ENCODE results near the gene TMEM107. TPM values are rescaled to one million over a fixed set of nuclear protein-coding genes. Genes with fewer than 3 reads are reported as not detected.
A peak's percentile ranks its signal among the peaks of the same experiment; 100 is the strongest.

Gene TMEM107
- total and polyA plus RNA-seq, 10 of the 15 experiments (the other 5 are each of a cell fraction or from before 2014, with no cell fraction given): 7.9 to 38.7 (median 22.9) TPM

DNA sequence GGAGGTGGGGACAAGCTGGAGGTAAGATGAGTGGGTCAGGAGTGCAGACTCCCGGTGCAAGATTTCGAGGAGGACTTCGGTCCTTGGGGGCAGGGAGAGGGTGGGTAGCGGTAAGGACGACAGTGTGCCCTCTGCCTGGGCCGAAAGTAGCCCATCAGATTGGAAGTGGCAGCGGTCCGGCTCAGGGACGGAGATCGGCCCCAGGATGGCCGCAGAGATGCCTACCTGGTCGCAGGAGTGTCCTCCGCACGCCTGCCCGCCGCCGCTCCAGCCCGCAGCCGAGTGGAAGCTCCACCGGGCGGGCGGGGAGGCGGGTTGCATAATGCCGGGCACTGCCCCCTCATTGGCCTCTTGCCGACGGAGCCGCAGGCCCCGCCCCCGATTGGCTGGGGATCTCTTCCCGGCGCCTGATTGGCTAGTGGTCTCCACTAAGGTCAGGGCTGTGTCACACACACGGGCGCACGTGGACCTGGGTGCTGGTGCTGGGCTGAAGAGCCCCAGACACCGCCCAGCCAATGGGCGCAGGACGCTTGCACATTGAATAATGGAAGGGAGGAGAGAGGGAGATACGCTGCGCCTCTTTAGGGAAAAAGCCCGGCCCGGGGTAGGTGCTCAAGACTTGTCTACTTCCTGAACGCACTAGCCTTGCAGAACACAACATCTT, 23.9 kb downstream of the TMEM107 start, which contains the start of gene PER1 (continued):
- TF ChIP-seq, protein P1, sequence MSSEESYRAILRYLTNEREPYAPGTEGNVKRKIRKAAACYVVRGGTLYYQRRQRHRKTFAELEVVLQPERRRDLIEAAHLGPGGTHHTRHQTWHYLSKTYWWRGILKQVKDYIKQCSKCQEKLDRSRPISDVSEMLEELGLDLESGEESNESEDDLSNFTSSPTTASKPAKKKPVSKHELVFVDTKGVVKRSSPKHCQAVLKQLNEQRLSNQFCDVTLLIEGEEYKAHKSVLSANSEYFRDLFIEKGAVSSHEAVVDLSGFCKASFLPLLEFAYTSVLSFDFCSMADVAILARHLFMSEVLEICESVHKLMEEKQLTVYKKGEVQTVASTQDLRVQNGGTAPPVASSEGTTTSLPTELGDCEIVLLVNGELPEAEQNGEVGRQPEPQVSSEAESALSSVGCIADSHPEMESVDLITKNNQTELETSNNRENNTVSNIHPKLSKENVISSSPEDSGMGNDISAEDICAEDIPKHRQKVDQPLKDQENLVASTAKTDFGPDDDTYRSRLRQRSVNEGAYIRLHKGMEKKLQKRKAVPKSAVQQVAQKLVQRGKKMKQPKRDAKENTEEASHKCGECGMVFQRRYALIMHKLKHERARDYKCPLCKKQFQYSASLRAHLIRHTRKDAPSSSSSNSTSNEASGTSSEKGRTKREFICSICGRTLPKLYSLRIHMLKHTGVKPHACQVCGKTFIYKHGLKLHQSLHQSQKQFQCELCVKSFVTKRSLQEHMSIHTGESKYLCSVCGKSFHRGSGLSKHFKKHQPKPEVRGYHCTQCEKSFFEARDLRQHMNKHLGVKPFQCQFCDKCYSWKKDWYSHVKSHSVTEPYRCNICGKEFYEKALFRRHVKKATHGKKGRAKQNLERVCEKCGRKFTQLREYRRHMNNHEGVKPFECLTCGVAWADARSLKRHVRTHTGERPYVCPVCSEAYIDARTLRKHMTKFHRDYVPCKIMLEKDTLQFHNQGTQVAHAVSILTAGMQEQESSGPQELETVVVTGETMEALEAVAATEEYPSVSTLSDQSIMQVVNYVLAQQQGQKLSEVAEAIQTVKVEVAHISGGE (CRISPR knock-in tag; IDR thresholded peaks at IDR 0.05): no peak
- TF ChIP-seq, protein P2, sequence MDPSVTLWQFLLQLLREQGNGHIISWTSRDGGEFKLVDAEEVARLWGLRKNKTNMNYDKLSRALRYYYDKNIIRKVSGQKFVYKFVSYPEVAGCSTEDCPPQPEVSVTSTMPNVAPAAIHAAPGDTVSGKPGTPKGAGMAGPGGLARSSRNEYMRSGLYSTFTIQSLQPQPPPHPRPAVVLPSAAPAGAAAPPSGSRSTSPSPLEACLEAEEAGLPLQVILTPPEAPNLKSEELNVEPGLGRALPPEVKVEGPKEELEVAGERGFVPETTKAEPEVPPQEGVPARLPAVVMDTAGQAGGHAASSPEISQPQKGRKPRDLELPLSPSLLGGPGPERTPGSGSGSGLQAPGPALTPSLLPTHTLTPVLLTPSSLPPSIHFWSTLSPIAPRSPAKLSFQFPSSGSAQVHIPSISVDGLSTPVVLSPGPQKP (IDR thresholded peaks at IDR 0.05; ENCODE audit: low read depth, low read length): no peak
- TF ChIP-seq HDAC6 (IDR thresholded peaks at IDR 0.05; ENCODE audit: unreplicated experiment) (no peak), MTA3 (IDR thresholded peaks at IDR 0.05; ENCODE audit: borderline replicate concordance, low read length) (no peak), JUND (IDR thresholded peaks at IDR 0.05; ENCODE audit: low read depth, low read length) (no peak), STAT3 (IDR thresholded peaks at IDR 0.05; ENCODE audit: low read depth, low read length) (no peak), WRNIP1 (IDR thresholded peaks at IDR 0.05; ENCODE audit: borderline replicate concordance, low read depth, low read length) (no peak), NFXL1 (IDR thresholded peaks at IDR 0.05; ENCODE audit: borderline replicate concordance) (no peak), NBN (IDR thresholded peaks at IDR 0.05) (no peak), NFYB (IDR thresholded peaks at IDR 0.05; ENCODE audit: insufficient read depth, low read depth, low read length) (peak; percentile 86), IKZF1 (conservative IDR thresholded peaks at IDR 0.05) (peak; percentile 35; the same call in 1 of the 2 replicates), POLR2A (IDR thresholded peaks at IDR 0.05; ENCODE audit: low read depth, low read length) (peak; percentile 92), STAT1 (conservative IDR thresholded peaks at IDR 0.05) (no peak), RELA (IDR thresholded peaks at IDR 0.05; ENCODE audit: borderline replicate concordance, partially characterized antibody) (no peak), CHD2 (IDR thresholded peaks at IDR 0.05; ENCODE audit: borderline replicate concordance, low read depth, low read length) (peak; percentile 39; the same call in 1 of the 2 replicates), KDM1A (IDR thresholded peaks at IDR 0.05; ENCODE audit: borderline replicate concordance) (no peak), ZNF217 (IDR thresholded peaks at IDR 0.05) (no peak), BACH1 (IDR thresholded peaks at IDR 0.05; ENCODE audit: borderline replicate concordance) (peak; percentile 83)
- TF ChIP-seq, protein P3, sequence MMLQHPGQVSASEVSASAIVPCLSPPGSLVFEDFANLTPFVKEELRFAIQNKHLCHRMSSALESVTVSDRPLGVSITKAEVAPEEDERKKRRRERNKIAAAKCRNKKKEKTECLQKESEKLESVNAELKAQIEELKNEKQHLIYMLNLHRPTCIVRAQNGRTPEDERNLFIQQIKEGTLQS (IDR thresholded peaks at IDR 0.05; ENCODE audit: borderline replicate concordance, extremely low read depth, low read depth, low read length): 0 out of 2 replicates have a peak, but pooled peaks have one; percentile 2
- TF ChIP-seq, protein P4, sequence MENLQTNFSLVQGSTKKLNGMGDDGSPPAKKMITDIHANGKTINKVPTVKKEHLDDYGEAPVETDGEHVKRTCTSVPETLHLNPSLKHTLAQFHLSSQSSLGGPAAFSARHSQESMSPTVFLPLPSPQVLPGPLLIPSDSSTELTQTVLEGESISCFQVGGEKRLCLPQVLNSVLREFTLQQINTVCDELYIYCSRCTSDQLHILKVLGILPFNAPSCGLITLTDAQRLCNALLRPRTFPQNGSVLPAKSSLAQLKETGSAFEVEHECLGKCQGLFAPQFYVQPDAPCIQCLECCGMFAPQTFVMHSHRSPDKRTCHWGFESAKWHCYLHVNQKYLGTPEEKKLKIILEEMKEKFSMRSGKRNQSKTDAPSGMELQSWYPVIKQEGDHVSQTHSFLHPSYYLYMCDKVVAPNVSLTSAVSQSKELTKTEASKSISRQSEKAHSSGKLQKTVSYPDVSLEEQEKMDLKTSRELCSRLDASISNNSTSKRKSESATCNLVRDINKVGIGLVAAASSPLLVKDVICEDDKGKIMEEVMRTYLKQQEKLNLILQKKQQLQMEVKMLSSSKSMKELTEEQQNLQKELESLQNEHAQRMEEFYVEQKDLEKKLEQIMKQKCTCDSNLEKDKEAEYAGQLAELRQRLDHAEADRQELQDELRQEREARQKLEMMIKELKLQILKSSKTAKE (IDR thresholded peaks at IDR 0.05; ENCODE audit: low read depth, poor library complexity, severe bottlenecking): no peak
- TF ChIP-seq, protein P5, sequence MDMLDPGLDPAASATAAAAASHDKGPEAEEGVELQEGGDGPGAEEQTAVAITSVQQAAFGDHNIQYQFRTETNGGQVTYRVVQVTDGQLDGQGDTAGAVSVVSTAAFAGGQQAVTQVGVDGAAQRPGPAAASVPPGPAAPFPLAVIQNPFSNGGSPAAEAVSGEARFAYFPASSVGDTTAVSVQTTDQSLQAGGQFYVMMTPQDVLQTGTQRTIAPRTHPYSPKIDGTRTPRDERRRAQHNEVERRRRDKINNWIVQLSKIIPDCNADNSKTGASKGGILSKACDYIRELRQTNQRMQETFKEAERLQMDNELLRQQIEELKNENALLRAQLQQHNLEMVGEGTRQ (IDR thresholded peaks at IDR 0.05; ENCODE audit: borderline replicate concordance, low read depth, low read length): no peak
